HG02763 (cell line): Measurements from ENCODE around the gene LEUTX.
"Not testable (repeated sequence)": the region's sequence is repeated elsewhere in the genome, so short reads cannot be mapped to it uniquely, and the experiment has no call there.

Source experiments
- ATAC-seq: cut with Tn5 transposase; IDR thresholded peaks from one replicate; pipeline ENCODE4 v1.9.1; 2021; ENCODE audit warnings: mild to moderate bottlenecking, moderate library complexity; ENCODE audit not compliant: unreplicated experiment

LEUTX gene

DNA sequence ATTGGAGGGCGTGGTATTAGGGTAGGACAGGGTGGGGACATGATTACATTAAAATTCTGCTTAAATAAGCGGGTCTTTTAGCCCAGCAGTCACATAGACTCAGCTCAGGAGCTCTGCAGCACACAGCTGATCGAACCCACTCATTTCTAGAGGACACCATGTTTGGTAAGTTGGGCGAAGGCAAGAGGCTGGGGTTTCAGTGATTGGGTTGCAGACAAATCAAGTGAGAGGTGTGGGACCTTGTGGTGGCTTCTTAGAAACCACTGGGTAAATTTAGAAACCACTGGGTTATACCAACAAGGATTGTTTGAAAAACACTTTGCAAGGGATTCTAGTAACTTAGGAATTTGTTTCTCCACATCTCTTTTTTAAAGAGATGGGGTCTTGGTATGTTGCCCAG lies at the start of gene LEUTX:
TSS of gene LEUTX (plus strand) at position 92 of the 400 bp plus-strand sequence. CDS start at position 159, 67 bp downstream.
- no peak for ATAC-seq

GRCh38 chr19:39729594-39729993 lies 49.1 kb upstream of the LEUTX start:
- no peak for ATAC-seq

DNA sequence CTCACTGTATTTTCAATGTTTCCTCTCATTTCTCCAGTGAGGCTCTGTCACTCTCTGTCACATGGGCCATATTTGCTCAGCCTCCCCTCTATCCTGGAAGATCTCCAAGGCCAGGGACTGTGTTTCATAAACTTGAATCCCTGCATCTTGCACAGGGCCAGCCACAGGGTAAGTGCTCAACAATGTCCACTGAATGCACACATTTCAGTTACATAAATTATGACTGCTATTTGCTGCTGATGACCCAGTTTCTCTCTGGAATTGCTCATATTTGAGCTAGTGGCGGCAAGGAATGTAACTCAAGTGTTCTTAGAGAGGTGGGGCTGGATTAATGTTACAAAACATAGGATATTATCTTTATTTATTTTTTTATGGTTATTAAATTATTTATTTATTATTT lies 47.0 kb upstream of the LEUTX start:
- ATAC-seq: no peak

GRCh38 chr19:39733841-39734240 lies 44.8 kb upstream of the LEUTX start:
- no peak for ATAC-seq

DNA sequence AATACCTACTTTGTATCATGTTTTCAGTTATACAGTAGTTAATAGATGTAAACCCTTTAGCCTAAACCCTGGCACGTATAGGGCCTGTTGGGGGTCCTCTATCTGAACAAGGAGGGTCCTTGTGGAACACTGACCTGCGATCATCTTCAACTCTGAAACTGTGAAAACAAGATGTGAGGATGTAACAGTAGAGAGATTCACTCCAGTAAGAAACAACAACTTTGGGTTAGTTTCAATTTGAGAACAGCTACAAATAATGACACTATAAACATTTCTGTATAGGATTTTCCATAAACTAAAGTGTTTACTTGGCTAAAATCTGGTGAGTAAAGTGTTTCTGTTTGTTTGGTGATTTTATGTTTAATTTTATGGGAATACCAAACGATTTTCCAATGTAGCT lies 43.0 kb upstream of the LEUTX start:
- ATAC-seq: no peak

DNA sequence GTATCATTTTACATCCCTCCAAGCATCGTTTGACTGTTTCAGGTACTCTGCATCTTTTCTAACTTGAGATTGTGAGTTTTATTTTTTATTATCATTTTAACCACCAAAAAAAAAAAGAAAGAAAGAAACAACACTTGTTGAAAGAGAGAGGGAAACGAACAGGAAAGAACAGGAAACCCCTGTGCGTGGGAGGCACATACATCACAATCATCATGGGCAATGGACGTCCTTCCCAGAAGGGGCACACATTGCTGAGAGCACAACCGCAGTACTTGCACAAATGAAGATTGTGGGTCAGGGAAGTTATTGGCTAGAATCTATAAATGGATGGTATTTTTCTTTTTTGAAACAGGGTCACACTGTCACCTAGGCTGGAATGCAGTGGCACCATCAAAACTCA lies 42.6 kb upstream of the LEUTX start:
- ATAC-seq: no peak

DNA sequence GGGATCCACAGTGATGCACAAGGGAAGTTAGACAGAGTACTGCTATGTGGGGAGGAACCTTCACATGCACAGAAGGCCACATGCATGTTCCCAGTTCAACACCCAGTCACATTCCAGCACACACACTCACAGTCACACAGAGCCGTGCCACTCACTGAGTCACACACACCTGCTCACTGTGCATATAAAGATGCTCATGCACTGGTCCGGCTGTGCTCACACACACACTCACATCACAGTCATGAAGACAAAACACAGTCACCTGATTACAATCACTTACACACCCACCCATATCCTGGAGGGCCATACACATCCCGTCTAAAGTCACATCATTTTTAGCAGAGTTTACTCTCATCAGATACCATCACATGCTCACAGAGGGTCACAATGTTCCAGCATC lies 41.3 kb upstream of the LEUTX start:
- ATAC-seq: no peak

DNA sequence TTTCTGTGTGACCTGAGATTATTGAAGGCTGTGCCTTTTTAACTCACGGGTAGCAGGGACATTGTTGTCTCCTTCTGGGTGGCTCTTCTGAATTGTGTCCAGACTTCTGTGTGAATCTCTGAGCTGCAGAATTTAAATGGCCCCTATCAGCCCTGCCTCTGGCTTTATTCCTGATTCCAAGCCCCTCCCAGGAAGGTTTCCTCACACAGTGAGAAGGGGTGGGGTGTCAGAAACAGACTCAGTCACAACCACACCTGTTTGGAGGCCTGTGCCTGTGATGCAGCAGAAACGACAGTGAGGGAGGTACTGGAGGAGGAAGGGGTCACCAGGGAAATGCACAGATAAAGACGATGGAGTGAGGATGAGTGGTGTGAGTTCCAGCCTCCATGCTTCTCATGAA lies 40.8 kb upstream of the LEUTX start, which contains the start of gene CLC:
TSS of gene CLC (minus strand) at position 139 of the 400 bp plus-strand sequence. CDS start at position 62, 77 bp downstream.
- no peak for ATAC-seq

DNA sequence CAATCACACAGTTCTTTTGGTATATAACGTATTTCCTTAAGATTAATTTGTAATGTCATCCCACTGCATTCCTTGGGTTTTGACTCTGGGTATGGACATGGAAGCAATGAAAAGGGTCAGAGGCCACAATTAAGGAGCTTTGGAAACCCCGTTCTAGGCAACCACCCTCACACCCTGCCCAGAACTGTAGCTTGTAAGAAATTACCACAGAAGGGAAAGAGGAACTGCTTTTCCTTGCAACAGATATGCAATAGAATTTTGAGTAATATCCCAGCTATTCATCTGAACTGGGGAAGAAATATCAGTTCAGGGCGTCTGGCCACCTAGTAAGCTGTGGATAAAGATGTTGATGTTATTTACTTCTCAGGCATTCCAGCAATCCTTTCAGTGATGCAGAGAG lies 39.8 kb upstream of the LEUTX start:
- ATAC-seq: no peak

GRCh38 chr19:39740395-39740794 lies 38.3 kb upstream of the LEUTX start:
- ATAC-seq: no peak

DNA sequence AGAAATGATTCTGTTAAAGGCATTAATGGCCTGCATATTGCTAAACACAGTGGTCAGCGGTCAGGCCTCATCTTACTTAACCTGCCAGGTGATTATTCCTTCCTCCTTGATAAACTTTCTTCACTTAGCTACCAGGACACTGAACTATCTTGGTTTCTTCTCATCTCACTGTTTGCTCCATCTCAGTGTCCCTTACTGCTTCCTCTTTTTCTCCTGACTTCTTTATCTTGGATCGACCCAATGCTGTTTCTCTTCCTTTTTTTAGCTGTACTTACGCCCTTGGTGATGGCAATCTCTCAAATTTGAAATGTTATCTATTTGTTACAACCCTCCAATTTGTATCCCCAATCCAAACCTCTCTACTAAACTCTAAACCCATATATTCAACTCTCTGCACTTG lies 33.0 kb upstream of the LEUTX start:
- ATAC-seq: no peak

- no peak for ATAC-seq
Observed at GRCh38 chr19:39746836-39747529, 31.7 kb upstream of the LEUTX start.

GRCh38 chr19:39749981-39750380 lies 28.7 kb upstream of the LEUTX start:
- no peak for ATAC-seq

DNA sequence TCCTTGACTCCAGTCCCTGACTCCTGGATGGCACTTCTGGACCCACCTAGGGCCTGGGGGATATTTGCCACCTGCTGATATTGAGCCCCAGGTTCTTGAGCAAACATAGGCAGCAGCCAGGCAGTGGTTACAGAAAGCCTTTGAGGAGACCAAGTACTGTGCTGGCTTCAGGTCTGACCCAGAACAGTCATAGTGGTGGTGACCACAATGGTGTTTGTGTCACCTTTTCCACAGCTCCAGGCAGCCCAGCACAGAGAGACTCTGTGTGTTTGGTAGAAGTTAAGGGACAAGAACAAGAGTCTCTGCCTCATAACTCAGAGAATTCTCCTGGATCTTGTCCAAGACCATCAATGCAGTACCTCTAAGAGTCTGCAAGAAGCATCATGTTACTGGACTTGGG lies 26.3 kb upstream of the LEUTX start:
- no peak for ATAC-seq

DNA sequence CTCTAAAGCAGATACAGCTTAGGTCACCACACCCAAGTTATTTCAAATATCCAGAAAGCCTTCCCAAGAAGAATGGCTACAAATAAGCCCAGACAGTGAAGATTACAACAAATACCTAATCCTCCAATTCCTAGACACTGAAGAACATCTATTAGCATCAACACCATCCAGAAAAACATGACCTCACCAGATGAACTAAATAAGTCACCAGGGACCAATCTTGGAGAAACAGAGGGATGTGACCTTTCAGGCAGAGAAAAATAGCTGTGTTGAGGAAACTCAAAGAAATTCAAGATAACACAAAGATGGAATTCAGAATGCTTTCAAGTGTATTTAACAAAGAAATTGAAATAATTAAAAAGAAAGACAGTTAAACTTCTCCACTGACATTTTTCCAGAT lies 25.9 kb upstream of the LEUTX start:
- ATAC-seq: no peak

DNA sequence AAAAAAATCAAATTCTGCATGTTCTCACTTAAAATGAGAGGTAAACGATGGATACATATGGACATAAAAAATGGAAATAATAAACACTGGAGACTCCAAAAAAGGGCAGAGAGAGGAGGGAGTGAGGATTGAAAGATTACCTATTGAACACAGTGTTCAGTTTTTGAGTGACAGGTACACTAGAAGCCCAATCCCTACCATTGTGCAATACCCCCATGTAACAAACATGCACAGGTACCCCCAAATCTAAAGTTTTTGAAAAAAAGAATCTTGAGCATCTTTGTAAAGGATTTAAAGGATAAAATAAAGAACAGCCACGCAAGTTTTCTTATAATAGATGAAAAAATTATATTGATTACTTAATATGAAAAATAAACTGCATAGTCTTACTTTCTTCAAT lies 24.1 kb upstream of the LEUTX start:
- ATAC-seq: no peak

GRCh38 chr19:39754971-39755370 lies 23.7 kb upstream of the LEUTX start:
- no peak for ATAC-seq

GRCh38 chr19:39759457-39760184 lies 19.0 kb upstream of the LEUTX start:
- no peak for ATAC-seq

DNA sequence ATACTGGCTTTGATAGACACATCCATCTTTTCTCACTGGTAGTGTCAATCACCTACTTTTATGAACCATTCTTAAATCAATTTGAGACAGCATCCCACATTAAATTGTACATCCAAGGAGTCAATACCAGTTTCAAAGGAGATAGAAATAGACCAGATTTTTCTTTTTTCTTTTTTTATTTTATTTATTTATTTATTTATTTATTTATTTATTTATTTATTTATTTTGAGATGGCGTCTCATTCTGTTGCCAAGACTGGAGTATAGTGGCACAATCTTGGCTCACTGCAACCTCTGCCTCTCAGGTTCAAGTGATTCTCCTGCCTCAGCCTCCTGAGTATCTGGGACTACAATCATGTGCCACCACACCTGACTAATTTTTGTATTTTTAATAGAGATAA lies 16.8 kb upstream of the LEUTX start:
- not testable (repeated sequence) for ATAC-seq

- ATAC-seq: no peak
Observed at GRCh38 chr19:39765091-39766076, 13.3 kb upstream of the LEUTX start.

GRCh38 chr19:39768334-39768733 lies 10.3 kb upstream of the LEUTX start:
- no peak for ATAC-seq
